Smooth muscle cell (in vitro differentiated cells): Measurements from ENCODE around the gene NIT1. TPM values are rescaled to one million over a fixed set of nuclear protein-coding genes. Genes with fewer than 3 reads are reported as not detected.
A peak's percentile ranks its signal among the peaks of the same experiment; 100 is the strongest.

Experiments
- DNase-seq: peaks from one replicate; lab custom pipeline; 2025; ENCODE audit not compliant: unreplicated experiment; lab: John Stamatoyannopoulos, UW
- H2AFZ ChIP-seq: fragments of 200-600 bp; sonication (generic); 2 replicates; pipeline ENCODE4 v1.6.0; 2016; ENCODE audit warnings: antibody characterized with exemption, low read depth, mild to moderate bottlenecking
- H3F3A ChIP-seq: fragments of 200-600 bp; sonication (generic); 2 replicates; pipeline ENCODE4 v1.6.0; 2017; ENCODE audit warnings: antibody characterized with exemption, low read depth
- H3K27ac ChIP-seq: fragments of 200-600 bp; sonication (generic); 2 replicates; pipeline ENCODE4 v1.5.1; 2016; ENCODE audit warnings: low read depth, mild to moderate bottlenecking
- H3K27me3 ChIP-seq: fragments of 200-600 bp; sonication (generic); 2 replicates; pipeline ENCODE4 v1.6.1; 2016; ENCODE audit warnings: low read depth, mild to moderate bottlenecking
- H3K36me3 ChIP-seq: fragments of 200-600 bp; sonication (generic); 2 replicates; pipeline ENCODE4 v1.5.1; 2016; ENCODE audit warnings: low read depth
- H3K4me1 ChIP-seq: fragments of 200-600 bp; sonication (generic); 2 replicates; pipeline ENCODE4 v1.5.1; 2016; ENCODE audit warnings: low read depth
- H3K4me2 ChIP-seq: fragments of 200-600 bp; sonication (generic); 2 replicates; pipeline ENCODE4 v1.6.0; 2016; ENCODE audit warnings: mild to moderate bottlenecking
- H3K4me3 ChIP-seq: fragments of 200-600 bp; sonication (generic); 2 replicates; pipeline ENCODE4 v1.5.1; 2016; ENCODE audit warnings: mild to moderate bottlenecking
- H3K79me2 ChIP-seq: fragments of 200-600 bp; sonication (generic); 2 replicates; pipeline ENCODE4 v1.6.0; 2016; ENCODE audit warnings: low read depth, mild to moderate bottlenecking
- H3K9ac ChIP-seq: fragments of 200-600 bp; sonication (generic); 2 replicates; pipeline ENCODE4 v1.6.0; 2016; ENCODE audit warnings: low read depth
- H3K9me3 ChIP-seq: fragments of 200-600 bp; sonication (generic); replicated peaks from 2 replicates; pipeline ENCODE4 v1.5.1; 2016; ENCODE audit warnings: low read depth
- H4K20me1 ChIP-seq: fragments of 200-600 bp; sonication (generic); 2 replicates; pipeline ENCODE4 v1.6.0; 2016; ENCODE audit warnings: low read depth
- CTCF ChIP-seq: fragments of 200-600 bp; sonication (generic); IDR thresholded peaks from 2 replicates; pipeline ENCODE4 v1.5.1; 2017; ENCODE audit warnings: borderline replicate concordance, mild to moderate bottlenecking, antibody characterized with exemption; ENCODE audit not compliant: insufficient read depth, poor library complexity, severe bottlenecking
- WGBS: methylation state at CpG from one replicate; pipeline ENCODE4 v1.1.7; 2016; ENCODE audit warnings: low lambda C conversion rate; 5-methylcytosine and 5-hydroxymethylcytosine counted together
- polyA plus RNA-seq: library from polyadenylated mRNA; unstranded; fragments of >200 nt; fragmentation: Nextera tagmentation; extraction: Ambion mirVana; gene quantifications from 2 replicates; pipeline ENCODE4 v1.2.1, GENCODE V29; 2016
- total RNA-seq: library from RNA; depleted of rRNA; stranded (reverse); fragments of >200 nt; gene quantifications from 2 replicates; pipeline ENCODE4 v1.2.3, GENCODE V29; 2014

Gene NIT1
- 33.6 and 37.2 TPM in 2 replicates for total RNA-seq
- 37.6 and 53.0 TPM in 2 replicates for polyA plus RNA-seq

DNA sequence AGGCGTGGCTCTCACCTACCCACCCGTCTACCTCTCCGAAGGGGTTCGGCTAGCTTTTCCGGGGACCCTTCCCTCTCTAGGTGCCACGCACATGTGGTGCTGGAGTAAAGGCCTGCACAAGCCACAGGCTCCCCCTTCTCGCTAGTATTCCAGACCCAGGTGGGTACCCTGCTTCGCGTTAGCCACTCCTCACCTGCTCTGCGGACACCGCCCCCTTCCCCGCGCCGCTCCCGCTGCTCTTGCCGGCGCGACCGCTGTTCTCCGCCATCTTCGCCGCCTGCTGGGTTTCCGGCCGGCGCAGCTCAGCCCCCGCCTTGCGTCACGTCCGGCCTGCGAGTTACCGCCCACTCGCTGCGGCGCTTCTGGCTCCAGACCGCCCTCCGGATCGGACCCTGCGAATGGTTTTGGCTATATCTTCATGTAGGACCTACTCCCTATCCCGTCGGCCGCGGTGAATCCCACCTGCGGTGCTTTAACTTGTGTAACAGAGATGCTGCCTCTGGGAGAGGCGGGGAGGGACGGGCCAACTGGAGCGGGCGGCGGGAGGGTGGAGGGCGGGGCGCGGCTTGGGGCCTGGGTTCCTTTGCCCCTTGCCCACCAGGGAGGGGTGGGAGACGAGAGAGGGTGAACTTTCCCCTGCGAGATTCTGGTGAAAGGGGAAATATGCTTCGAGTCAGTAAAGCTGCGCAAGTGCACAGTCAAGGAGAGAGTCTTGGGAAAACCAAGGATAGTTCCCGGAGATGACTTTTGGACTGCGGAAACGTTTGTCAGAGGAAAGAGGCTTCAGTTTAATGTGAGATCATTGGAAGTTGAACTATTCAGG, at the start of gene NIT1, which contains the start of gene PFDN2:
NIT1 (plus strand) TSS at position 347 of the 823 bp plus-strand sequence; CDS start at position 419, 72 bp downstream.
PFDN2 (minus strand) TSS at position 279 of the 823 bp plus-strand sequence; CDS start at position 268, 11 bp downstream.
- Histone ChIP-seq H3K36me3 (no peaks in the 10 kb centered on the region), H3K4me1 (peaks cover 11% of the 10 kb centered on the region), H2AFZ (peak within 1 kb of the TSS; percentile 94), H3K27ac (peak within 1 kb of the TSS; percentile 100), H3F3A (peaks cover 23% of the 10 kb centered on the region), H3K9ac (peak within 1 kb of the TSS; percentile 98), H3K9me3 (no peaks in the 10 kb centered on the region), H3K27me3 (no peaks in the 10 kb centered on the region), H3K79me2 (peaks cover 59% of the 10 kb centered on the region), H3K4me2 (peak within 1 kb of the TSS; percentile 95), H3K4me3 (peak within 1 kb of the TSS; percentile 89), H4K20me1 (peaks cover 27% of the 10 kb centered on the region)
- under 1% methylated on average over 56 of the region's 58 CpGs for WGBS
- no peak for TF ChIP-seq CTCF
- DNase-seq = peak; percentile 54

GRCh38 chr1:161068306-161069234, 49.3 kb upstream of the NIT1 start:
- H3F3A ChIP-seq = no peaks in the 10 kb centered on the region
- no peak overlapping the region for H2AFZ ChIP-seq
- no peak overlapping the region for H3K27ac ChIP-seq
- no peaks in the 10 kb centered on the region for H3K9me3 ChIP-seq
- H3K4me2 ChIP-seq = no peak overlapping the region
- H3K36me3 ChIP-seq = no peaks in the 10 kb centered on the region
- WGBS = 93% methylated on average over 10 of the region's 10 CpGs
- peaks cover 5% of the 10 kb centered on the region for H3K27me3 ChIP-seq
- peaks cover 4% of the 10 kb centered on the region for H3K4me1 ChIP-seq
- no peaks in the 10 kb centered on the region for H3K79me2 ChIP-seq
- H3K9ac ChIP-seq = no peak overlapping the region
- no peak for TF ChIP-seq CTCF
- no peaks in the 10 kb centered on the region for H4K20me1 ChIP-seq
- no peak overlapping the region for H3K4me3 ChIP-seq
- DNase-seq = no peak

DNA sequence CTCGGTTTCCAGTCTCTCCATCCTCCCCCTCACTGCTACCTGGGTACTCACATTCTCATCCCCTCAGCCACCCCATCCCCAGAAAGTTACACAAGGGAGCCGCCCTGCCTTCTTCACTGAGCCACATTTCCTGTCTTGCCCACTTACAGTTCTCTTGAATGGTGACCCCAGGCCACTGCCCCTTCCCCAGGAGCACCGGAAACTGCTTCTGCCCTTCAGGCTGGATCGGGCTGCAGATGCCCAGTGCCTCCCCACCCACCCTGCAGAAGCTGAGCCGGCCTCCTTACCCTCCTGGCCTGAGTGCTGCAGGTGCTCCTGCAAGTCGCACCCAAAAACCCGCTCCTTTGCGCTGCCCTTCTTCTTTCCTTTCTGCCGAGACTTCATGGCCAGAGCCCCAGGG, 48.7 kb upstream of the NIT1 start:
- Histone ChIP-seq H4K20me1 (no peaks in the 10 kb centered on the region), H3K27me3 (no peaks in the 10 kb centered on the region), H3K9me3 (no peaks in the 10 kb centered on the region), H3K4me1 (peaks cover 4% of the 10 kb centered on the region), H3K4me2 (no peak overlapping the region), H2AFZ (no peak overlapping the region), H3K4me3 (no peak overlapping the region), H3K36me3 (no peaks in the 10 kb centered on the region), H3F3A (no peaks in the 10 kb centered on the region), H3K27ac (no peak overlapping the region), H3K9ac (no peak overlapping the region), H3K79me2 (no peaks in the 10 kb centered on the region)
- TF ChIP-seq CTCF = no peak
- no peak for DNase-seq
- 92% methylated on average over 9 of the region's 9 CpGs for WGBS
